MM.1S (cell line): ENCODE results near the gene NAA25.

Experiments
- EZH2 ChIP-seq: fragments of 300-600 bp; sonication (generic); optimal IDR thresholded peaks from 2 replicates; pipeline ENCODE3; 2017; ENCODE audit warnings: low read depth, mild to moderate bottlenecking, antibody characterized with exemption, low read length, mixed read lengths
- TF ChIP-seq, protein P1 (sequence below): fragments of 300-600 bp; sonication (generic); IDR thresholded peaks from 2 replicates; pipeline ENCODE4 v1.5.1; 2016; ENCODE audit warnings: antibody characterized with exemption, low read length, mixed read lengths

DNA sequence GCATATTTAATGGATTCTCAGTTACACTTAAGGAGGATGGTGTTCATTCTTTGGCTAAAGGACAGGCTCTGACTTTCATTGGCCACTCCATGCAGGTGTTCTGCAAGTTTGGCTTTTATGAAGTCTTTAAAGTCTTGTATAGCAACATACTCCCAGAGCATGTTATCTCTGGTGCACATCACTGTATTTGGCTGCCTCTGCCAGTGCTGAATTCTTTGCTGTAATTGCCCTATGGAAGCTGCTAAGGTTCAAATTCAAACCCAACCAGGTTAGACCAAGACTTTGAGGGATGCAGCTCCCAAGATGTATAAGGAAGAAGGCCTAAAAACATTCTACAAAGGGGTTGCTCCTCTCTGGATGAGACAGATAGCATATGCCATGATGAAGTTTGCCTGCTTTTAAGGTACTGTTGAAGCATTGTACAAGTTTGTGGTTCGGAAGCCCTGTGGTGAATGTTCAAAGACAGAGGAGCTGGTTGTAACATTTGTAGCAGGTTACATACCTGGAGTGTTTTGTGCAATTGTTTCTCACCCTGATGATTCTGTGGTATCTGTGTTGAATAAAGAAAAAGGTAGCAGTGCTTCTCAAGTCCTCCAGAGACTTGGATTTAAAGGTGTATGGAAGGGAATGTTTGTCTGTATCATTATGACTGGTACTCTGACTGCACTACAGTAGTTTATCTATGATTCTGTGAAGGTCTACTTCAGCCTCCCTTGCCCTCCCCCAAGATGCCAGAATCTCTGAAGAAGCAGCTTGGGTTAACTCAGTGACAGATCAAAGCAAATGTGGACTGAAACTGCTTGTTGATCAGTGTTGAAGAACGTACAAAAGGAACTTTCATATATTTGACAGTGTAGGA, 115.1 kb downstream of the NAA25 start:
- TF ChIP-seq, protein P1, sequence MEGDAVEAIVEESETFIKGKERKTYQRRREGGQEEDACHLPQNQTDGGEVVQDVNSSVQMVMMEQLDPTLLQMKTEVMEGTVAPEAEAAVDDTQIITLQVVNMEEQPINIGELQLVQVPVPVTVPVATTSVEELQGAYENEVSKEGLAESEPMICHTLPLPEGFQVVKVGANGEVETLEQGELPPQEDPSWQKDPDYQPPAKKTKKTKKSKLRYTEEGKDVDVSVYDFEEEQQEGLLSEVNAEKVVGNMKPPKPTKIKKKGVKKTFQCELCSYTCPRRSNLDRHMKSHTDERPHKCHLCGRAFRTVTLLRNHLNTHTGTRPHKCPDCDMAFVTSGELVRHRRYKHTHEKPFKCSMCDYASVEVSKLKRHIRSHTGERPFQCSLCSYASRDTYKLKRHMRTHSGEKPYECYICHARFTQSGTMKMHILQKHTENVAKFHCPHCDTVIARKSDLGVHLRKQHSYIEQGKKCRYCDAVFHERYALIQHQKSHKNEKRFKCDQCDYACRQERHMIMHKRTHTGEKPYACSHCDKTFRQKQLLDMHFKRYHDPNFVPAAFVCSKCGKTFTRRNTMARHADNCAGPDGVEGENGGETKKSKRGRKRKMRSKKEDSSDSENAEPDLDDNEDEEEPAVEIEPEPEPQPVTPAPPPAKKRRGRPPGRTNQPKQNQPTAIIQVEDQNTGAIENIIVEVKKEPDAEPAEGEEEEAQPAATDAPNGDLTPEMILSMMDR: no peak
- no peak for TF ChIP-seq EZH2
